K562 (cell line): ENCODE results near the gene SOX8. TPM values are rescaled to one million over a fixed set of nuclear protein-coding genes. Genes with fewer than 3 reads are reported as not detected.

Source experiments
- ATAC-seq: fragments of 200-7000 bp; cut with Tn5 transposase; 3 replicates; pipeline ENCODE4 v1.9.1; 2020; ENCODE audit warnings: moderate library complexity
- BruUV-seq: library from RNA; stranded (reverse); fragments of 400-500 nt; replicated peaks from 2 replicates; lab custom pipeline; 2021; lab: Mats Ljungman, UMichigan
- CTCF ChIA-PET: fragments of 300-600 bp; formaldehyde crosslinking; extraction: SDS; loops from one replicate; lab custom pipeline; 2021; ENCODE audit warnings: low intra/inter-chr PET ratio; lab: Yijun Ruan, JAX
- POLR2A ChIA-PET: fragments of 300-600, 350-650 bp; sonication (Branson Sonifier 250); formaldehyde crosslinking; extraction: SDS; loops from one replicate; lab custom pipeline; 2021; ENCODE audit warnings: antibody characterized with exemption, inconsistent platforms; lab: Yijun Ruan, JAX
- DNase-seq, 4 experiments: peaks; one replicate each; pipeline versions ENCODE4 v3.0.0 to v3.0.0-alpha.2; 2011 to 2018; ENCODE audit warnings: low spot score in 3 of 4, mixed read lengths in 3 of 4; ENCODE audit errors: extremely low read depth in 1 of 4
- FAIRE-seq: peaks from 2 replicates; lab custom pipeline; 2011; peaks lifted over from hg19 to GRCh38; lab: Jason Lieb, UNC
- H2AFZ ChIP-seq: 2 replicates; pipeline ENCODE4 v1.6.0; 2011; ENCODE audit warnings: low read depth, low read length, control low read depth, inconsistent platforms
- H3K27ac ChIP-seq: fragments of 200-600 bp; 3 replicates; pipeline ENCODE4 v1.8.0; 2011; ENCODE audit warnings: low read depth, mild to moderate bottlenecking, control low read depth, inconsistent platforms, low read length, moderate library complexity, mixed read lengths; ENCODE audit errors: extremely low read depth
- H3K27me3 ChIP-seq, 2 experiments: fragments of 300-600 bp in 1 of 2; 2 replicates in 1 of 2; 3 replicates in 1 of 2; pipeline versions ENCODE4 v1.6.0 to v1.8.0; 2011; ENCODE audit warnings: inconsistent platforms in 2 of 2, low read length in 2 of 2, mild to moderate bottlenecking in 1 of 2, mixed read lengths in 1 of 2, moderate library complexity in 1 of 2; ENCODE audit not compliant: control insufficient read depth in 2 of 2, insufficient read depth in 2 of 2
- H3K36me3 ChIP-seq: fragments of 300-600 bp; 3 replicates; pipeline ENCODE4 v1.8.0; 2011; ENCODE audit warnings: mild to moderate bottlenecking, low read length, inconsistent platforms; ENCODE audit not compliant: control insufficient read depth, insufficient read depth
- H3K4me1 ChIP-seq, 2 experiments: fragments of 200-600 bp in 1 of 2; replicated peaks in 1 of 2; 2 replicates in 1 of 2; 3 replicates in 1 of 2; pipeline versions ENCODE4 v1.5.1 to v1.8.0; 2011; ENCODE audit warnings: inconsistent platforms in 2 of 2, low read length in 2 of 2, mild to moderate bottlenecking in 1 of 2, mixed read lengths in 1 of 2, moderate library complexity in 1 of 2; ENCODE audit not compliant: control insufficient read depth in 2 of 2, insufficient read depth in 2 of 2
- H3K4me2 ChIP-seq: 2 replicates; pipeline ENCODE4 v1.6.1; 2011; ENCODE audit warnings: low read length, control low read depth, inconsistent platforms, mixed read lengths; ENCODE audit not compliant: insufficient read depth
- H3K4me3 ChIP-seq: fragments of 200-600 bp; sonication (generic), shearing (Covaris generic); 2 replicates; pipeline ENCODE4 v1.5.1; 2016; ENCODE audit warnings: control low read depth, inconsistent platforms
- H3K79me2 ChIP-seq: fragments of 200-600 bp; 3 replicates; pipeline ENCODE4 v1.8.0; 2011; ENCODE audit warnings: low read length, inconsistent platforms; ENCODE audit not compliant: control insufficient read depth, insufficient read depth
- H3K9ac ChIP-seq, 2 experiments: 2 replicates each; pipeline versions ENCODE4 v1.6.0 to v1.6.1; 2011; ENCODE audit warnings: low read depth in 2 of 2, low read length in 2 of 2, control low read depth in 1 of 2, inconsistent platforms in 1 of 2, mild to moderate bottlenecking in 1 of 2, mixed read lengths in 1 of 2; ENCODE audit not compliant: insufficient read depth in 1 of 2
- H3K9me1 ChIP-seq: one replicate; pipeline ENCODE4 v1.6.0; 2011; ENCODE audit warnings: inconsistent platforms, mild to moderate bottlenecking, low read length, moderate library complexity; ENCODE audit not compliant: control insufficient read depth, insufficient read depth
- H3K9me3 ChIP-seq: replicated peaks from 2 replicates; pipeline ENCODE4 v1.5.1; 2011; ENCODE audit warnings: low read depth, low read length, inconsistent platforms; ENCODE audit not compliant: control insufficient read depth, insufficient read depth
- H4K20me1 ChIP-seq: replicated peaks from 2 replicates; pipeline ENCODE4 v1.6.1; 2011; ENCODE audit warnings: low read length, inconsistent platforms, mixed read lengths; ENCODE audit not compliant: control insufficient read depth, insufficient read depth
- ATF4 ChIP-seq: fragments of 450-650 bp; formaldehyde crosslinking; IDR thresholded peaks from 2 replicates; pipeline ENCODE4 v1.4.0; 2022; ENCODE audit warnings: mild to moderate bottlenecking, moderate library complexity
- CBX1 ChIP-seq: sonication (generic); IDR thresholded peaks from 2 replicates; pipeline ENCODE4 v1.6.1; 2016; ENCODE audit warnings: antibody characterized with exemption, low read depth, mild to moderate bottlenecking
- CEBPG ChIP-seq, 3 experiments: fragments of 200-800 bp in 1 of 3; sonication (Bioruptor generic) in 1 of 3; sonication (generic) in 1 of 3; formaldehyde crosslinking in 1 of 3; IDR thresholded peaks in 2 of 3; conservative IDR thresholded peaks in 1 of 3; 2 replicates each; pipeline versions ENCODE4 v1.6.1 to v1.8.0; 2016 to 2022; ENCODE audit warnings: missing compliant biosample characterization in 2 of 3, missing genetic modification characterization in 2 of 3, mild to moderate bottlenecking in 1 of 3, missing genetic modification reagents in 1 of 3
- E2F3 ChIP-seq: fragments of 250-450 bp; sonication (Bioruptor Pico); IDR thresholded peaks from 2 replicates; pipeline ENCODE4 v1.4.0; 2020; ENCODE audit warnings: mild to moderate bottlenecking
- GATAD2A ChIP-seq: fragments of 450-650 bp; IDR thresholded peaks from 2 replicates; pipeline ENCODE4 v1.6.1; 2017
- HDGF ChIP-seq: fragments of 450-650 bp; IDR thresholded peaks from 2 replicates; pipeline ENCODE4 v1.6.1; 2016
- KLF16 ChIP-seq: IDR thresholded peaks from 2 replicates; pipeline ENCODE4 v1.6.1; 2016; ENCODE audit warnings: antibody characterized with exemption
- MLX ChIP-seq, 2 experiments: fragments of 450-650 bp in 1 of 2; sonication (generic) in 1 of 2; formaldehyde crosslinking; conservative IDR thresholded peaks; 2 replicates each; pipeline versions ENCODE4 v1.4.0 to v1.8.1; 2020 to 2022; ENCODE audit warnings: mild to moderate bottlenecking in 1 of 2, missing genetic modification reagents in 1 of 2
- NBN ChIP-seq: fragments of 450-650 bp; IDR thresholded peaks from 2 replicates; pipeline ENCODE4 v1.6.1; 2016; ENCODE audit warnings: low read depth, mild to moderate bottlenecking
- SAP30 ChIP-seq: fragments of 200-600 bp; sonication (generic); IDR thresholded peaks from 2 replicates; pipeline ENCODE4 v1.6.1; 2012; ENCODE audit warnings: borderline replicate concordance, low read depth, mild to moderate bottlenecking, moderate library complexity, low read length, control low read depth, inconsistent platforms; ENCODE audit not compliant: insufficient read depth, poor library complexity, severe bottlenecking
- SETDB1 ChIP-seq: IDR thresholded peaks from one replicate; pipeline ENCODE4 v1.6.1; 2012; ENCODE audit warnings: low read length, control low read depth, inconsistent platforms
- SRSF1 ChIP-seq: fragments of 200-400 bp; formaldehyde crosslinking; IDR thresholded peaks from 2 replicates; pipeline ENCODE4 v1.6.1; 2017; ENCODE audit warnings: mild to moderate bottlenecking, low read depth, low read length, moderate library complexity
- ZBTB12 ChIP-seq: fragments of 250-450 bp; sonication (Bioruptor Pico); IDR thresholded peaks from 2 replicates; pipeline ENCODE4 v1.4.0; 2020
- ZNF133 ChIP-seq: fragments of 250-450 bp; sonication (Bioruptor Pico); IDR thresholded peaks from 2 replicates; pipeline ENCODE4 v1.4.0; 2020; ENCODE audit warnings: mild to moderate bottlenecking
- WGBS: fragments of 100-300 bp; shearing (Covaris generic); methylation state at CpG from one replicate; pipeline ENCODE4 v1.1.6; 2016; ENCODE audit warnings: low coverage, mixed read lengths; ENCODE audit not compliant: insufficient coverage; ENCODE audit errors: missing lambda C conversion rate; 5-methylcytosine and 5-hydroxymethylcytosine counted together
- in situ Hi-C: fragments of 300-500 bp; cut with MboI; formaldehyde crosslinking; loops from 4 replicates; pipeline ENCODE4 v1.15.0; 2018; ENCODE audit warnings: inconsistent platforms, mixed read lengths
- intact Hi-C: fragments of 100-400 bp; cut with micrococcal nuclease; formaldehyde crosslinking; loops from 2 replicates; pipeline ENCODE4 v1.14.2; 2022
- polyA plus RNA-seq, 8 experiments: library from polyadenylated mRNA; depleted of rRNA in 4 of 8; stranded (reverse) in 5 of 8; unstranded in 3 of 8; fragments of >200 nt; fragmentation: Nextera tagmentation in 2 of 8; fragmentation: Illumina TruSeq in 1 of 8; extraction: Ambion mirVana in 2 of 8; extraction: Trizol in 1 of 8; gene quantifications; 2 replicates each; pipeline versions ENCODE4 v1.2.1 to v1.2.3, GENCODE V29; 2011 to 2014; ENCODE audit warnings: inconsistent platforms in 1 of 8, missing spikeins in 1 of 8
- total RNA-seq, 7 experiments: library from RNA; depleted of rRNA in 6 of 7; stranded (reverse); fragments of >200 nt in 6 of 7; fragmentation: Illumina TruSeq in 2 of 7; extraction: Trizol in 2 of 7; gene quantifications; 2 replicates each; pipeline versions ENCODE4 v1.2.1 to v1.2.3, GENCODE V29; 2011 to 2021; ENCODE audit warnings: low replicate concordance in 1 of 7

Gene SOX8
- total and polyA plus RNA-seq, 9 of the 15 experiments (the other 6 are each of a cell fraction or from before 2014, with no cell fraction given), result 0.07 to 0.15 (median 0.15) TPM; not detected in 6

GRCh38 chr16:999677-1000076, 18.1 kb downstream of the SOX8 start:
- 3% methylated on average over 11 of the region's 11 CpGs for WGBS
- no peak overlapping the region; a peak in 1 of 4 replicates for H3K9ac ChIP-seq
- CTCF ChIA-PET, result no interaction called here
- no peak overlapping the region for H3K4me2 ChIP-seq
- no peaks in the 10 kb centered on the region for H3K9me1 ChIP-seq
- intact Hi-C loops, result no loop called here
- no peak overlapping the region for H3K27ac ChIP-seq
- H3K79me2 ChIP-seq, result no peaks in the 10 kb centered on the region
- in situ Hi-C loops, result no loop called here
- POLR2A ChIA-PET, result interaction anchor here (0.6 kb wide), 1 partner anchor 43 kb away, joined by 3 read pairs; no protein-coding TSS in a partner anchor
- DNase-seq (no peak), FAIRE-seq (no peak), ATAC-seq (no peak)
- no peak for TF ChIP-seq SAP30
- no peak for TF ChIP-seq SETDB1
- no peak for TF ChIP-seq ZNF133 (CRISPR knock-in tag)
- TF ChIP-seq NBN, result no peak
- TF ChIP-seq GATAD2A, result no peak
- TF ChIP-seq KLF16, result no peak
- no peak overlapping the region for H2AFZ ChIP-seq
- H3K27me3 ChIP-seq, result peaks cover 45 to 78% of the 10 kb centered on the region in 2 experiments; a peak in 4 of 5 replicates
- 0 out of 2 replicates have a peak, but pooled peaks cover 2% of the 10 kb centered on the region for H3K9me3 ChIP-seq
- H3K4me1 ChIP-seq, result peaks cover 0 to 42% of the 10 kb centered on the region in 2 experiments; a peak in 2 of 5 replicates
- no peaks in the 10 kb centered on the region for H3K36me3 ChIP-seq
- BruUV-seq, result no TSS peak
- H4K20me1 ChIP-seq, result peaks cover 10% of the 10 kb centered on the region
- H3K4me3 ChIP-seq, result no peak overlapping the region

GRCh38 chr16:1000608-1001007, 19.0 kb downstream of the SOX8 start:
- Histone ChIP-seq H3K9me3 (0 out of 2 replicates have a peak, but pooled peaks cover 2% of the 10 kb centered on the region), H3K36me3 (no peaks in the 10 kb centered on the region), H3K4me3 (no peak overlapping the region), H3K27ac (no peak overlapping the region), H3K4me2 (no peak overlapping the region), H3K9ac (no peak overlapping the region), H3K79me2 (no peaks in the 10 kb centered on the region), H3K4me1 (peaks cover 0 to 42% of the 10 kb centered on the region in 2 experiments; a peak in 2 of 5 replicates), H4K20me1 (peaks cover 10% of the 10 kb centered on the region), H2AFZ (no peak overlapping the region), H3K9me1 (no peaks in the 10 kb centered on the region), H3K27me3 (peaks cover 45 to 83% of the 10 kb centered on the region in 2 experiments; a peak in 4 of 5 replicates)
- no peak for FAIRE-seq
- ChIA-PET CTCF (no interaction called here), POLR2A (no interaction called here)
- intact Hi-C loops (no loop called here), in situ Hi-C loops (no loop called here)
- DNase-seq, result no peak
- WGBS, result 5% methylated on average over 6 of the region's 17 CpGs
- no peak for ATAC-seq
- BruUV-seq, result no TSS peak
- TF ChIP-seq MLX (CRISPR knock-in tag; conservative IDR thresholded peaks at IDR 0.05), result no peak
- TF ChIP-seq E2F3 (CRISPR knock-in tag), result no peak
- TF ChIP-seq ATF4 (CRISPR knock-in tag), result no peak
- TF ChIP-seq CBX1, result no peak
- TF ChIP-seq CEBPG (CRISPR knock-in tag; IDR thresholded peaks at IDR 0.05), result no peak
- no peak for TF ChIP-seq CEBPG (tag; conservative IDR thresholded peaks at IDR 0.05 in 1 of 2, IDR thresholded peaks at IDR 0.05 in 1 of 2)
- no peak for TF ChIP-seq ZBTB12
- TF ChIP-seq SRSF1, result no peak
- TF ChIP-seq HDGF, result no peak
